Measurements from ENCODE around the gene FTCD. TPM values are rescaled to one million over a fixed set of nuclear protein-coding genes. Genes with fewer than 3 reads are reported as not detected.
A peak's percentile ranks its signal among the peaks of the same experiment; 100 is the strongest.

Gene FTCD
- total RNA-seq, 1 experiment from 2014 or later = 6.7 TPM

DNA sequence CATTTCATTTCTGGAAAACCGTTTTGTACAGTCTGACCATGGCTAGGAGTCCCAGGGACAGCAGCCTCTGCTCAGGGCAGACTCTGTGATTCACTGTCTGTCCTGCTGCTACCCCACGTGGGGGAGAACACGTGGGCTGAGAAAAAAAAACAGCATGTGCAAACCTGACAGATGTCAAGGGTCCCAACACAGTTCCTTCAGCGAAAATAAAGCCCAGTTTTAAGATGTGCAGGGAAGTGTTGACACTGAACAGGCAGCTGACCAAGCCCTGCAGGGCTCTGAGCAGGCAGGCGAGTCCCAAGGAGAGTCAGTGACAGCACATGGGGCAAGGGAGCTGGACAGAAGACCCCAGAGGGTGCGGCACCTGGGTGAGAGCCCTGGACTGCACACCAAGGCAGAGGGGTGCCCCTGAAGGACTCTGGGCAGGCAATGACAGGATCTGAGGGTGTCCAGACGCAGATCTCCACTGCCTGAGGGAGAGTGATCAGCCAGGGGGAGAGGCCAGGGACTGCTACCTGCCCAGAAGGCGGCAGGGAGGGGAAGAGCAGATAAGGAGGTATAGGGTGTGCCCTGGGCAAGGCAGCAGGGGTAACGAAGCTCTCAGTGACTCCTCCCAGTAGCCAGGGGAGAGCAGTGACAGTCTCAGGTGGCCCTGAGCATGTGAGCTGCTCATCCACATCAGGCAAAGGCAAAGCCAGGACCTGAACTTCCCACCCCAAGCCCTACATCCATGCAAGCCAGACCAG is 34.0 kb upstream of the FTCD start:
- Histone ChIP-seq H2BK5ac (ENCODE audit: insufficient read length, low read length) (no peak overlapping the region), H2BK20ac (ENCODE audit: low read depth, low read length, poor library complexity, severe bottlenecking) (no peak overlapping the region), H3K4me1 (ENCODE audit: insufficient read depth, low read length) (peaks cover 4% of the 10 kb centered on the region; the same call in 1 of the 2 replicates), H3K4ac (ENCODE audit: low read depth, low read length) (no peak overlapping the region), H3K79me1 (ENCODE audit: insufficient read depth, low read depth, low read length, poor library complexity, severe bottlenecking) (no peaks in the 10 kb centered on the region), H4K5ac (ENCODE audit: insufficient read length, low read depth, low read length) (no peak overlapping the region), H2BK12ac (ENCODE audit: insufficient read length, low read depth, low read length) (no peak overlapping the region), H3K23ac (ENCODE audit: insufficient read length, low read depth, low read length) (no peak overlapping the region), H3T11ph (ENCODE audit: low read length) (no peak overlapping the region), H4K8ac (replicated peaks; ENCODE audit: insufficient read length, low read depth, low read length) (no peak overlapping the region), H4K91ac (ENCODE audit: insufficient read length, low read depth, low read length) (no peak overlapping the region), H2BK120ac (ENCODE audit: low read depth, low read length, poor library complexity, severe bottlenecking) (no peak overlapping the region), H3K14ac (ENCODE audit: insufficient read depth, low read length) (no peak overlapping the region), H3K79me2 (ENCODE audit: insufficient read depth, low read length) (no peaks in the 10 kb centered on the region), H3K9me3 (ENCODE audit: control insufficient read depth, low read depth, low read length) (no peaks in the 10 kb centered on the region), H3K27ac (ENCODE audit: insufficient read length, low read depth, low read length) (no peak overlapping the region), H4K20me1 (ENCODE audit: control insufficient read depth, insufficient read depth, insufficient read length) (no peaks in the 10 kb centered on the region), H3K18ac (ENCODE audit: insufficient read length, low read depth, low read length) (no peak overlapping the region), H3K56ac (ENCODE audit: insufficient read length, low read depth, low read length) (no peak overlapping the region), H2BK15ac (ENCODE audit: low read depth, low read length) (no peak overlapping the region), H3K23me2 (ENCODE audit: insufficient read length, low read depth, low read length, poor library complexity, severe bottlenecking) (peaks cover 3% of the 10 kb centered on the region), H3K4me2 (ENCODE audit: insufficient read depth, insufficient read length, low read length) (no peak overlapping the region), H2AFZ (ENCODE audit: low read length) (no peak overlapping the region), H3K9ac (ENCODE audit: extremely low read depth, insufficient read length, low read length) (no peak overlapping the region), H2AK5ac (ENCODE audit: insufficient read length, low read length) (no peak overlapping the region), H3K27me3 (ENCODE audit: insufficient read depth, low read length) (no peaks in the 10 kb centered on the region)
- peaks cover 20 to 29% of the 10 kb centered on the region in 2 experiments for H3K4me1 Mint-ChIP-seq
- peak; percentile 26 for DNase-seq
- no CpG with 5 or more reads among the region's 9 CpGs for WGBS (ENCODE audit: extremely low coverage, insufficient read length, low lambda C conversion rate)
- H3K4me3 Mint-ChIP-seq = no peak overlapping the region
- H3K27me3 Mint-ChIP-seq (ENCODE audit: low read depth) = no peaks in the 10 kb centered on the region
- TF ChIP-seq, protein P1, sequence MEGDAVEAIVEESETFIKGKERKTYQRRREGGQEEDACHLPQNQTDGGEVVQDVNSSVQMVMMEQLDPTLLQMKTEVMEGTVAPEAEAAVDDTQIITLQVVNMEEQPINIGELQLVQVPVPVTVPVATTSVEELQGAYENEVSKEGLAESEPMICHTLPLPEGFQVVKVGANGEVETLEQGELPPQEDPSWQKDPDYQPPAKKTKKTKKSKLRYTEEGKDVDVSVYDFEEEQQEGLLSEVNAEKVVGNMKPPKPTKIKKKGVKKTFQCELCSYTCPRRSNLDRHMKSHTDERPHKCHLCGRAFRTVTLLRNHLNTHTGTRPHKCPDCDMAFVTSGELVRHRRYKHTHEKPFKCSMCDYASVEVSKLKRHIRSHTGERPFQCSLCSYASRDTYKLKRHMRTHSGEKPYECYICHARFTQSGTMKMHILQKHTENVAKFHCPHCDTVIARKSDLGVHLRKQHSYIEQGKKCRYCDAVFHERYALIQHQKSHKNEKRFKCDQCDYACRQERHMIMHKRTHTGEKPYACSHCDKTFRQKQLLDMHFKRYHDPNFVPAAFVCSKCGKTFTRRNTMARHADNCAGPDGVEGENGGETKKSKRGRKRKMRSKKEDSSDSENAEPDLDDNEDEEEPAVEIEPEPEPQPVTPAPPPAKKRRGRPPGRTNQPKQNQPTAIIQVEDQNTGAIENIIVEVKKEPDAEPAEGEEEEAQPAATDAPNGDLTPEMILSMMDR (conservative IDR thresholded peaks at IDR 0.05) = no peak
- peak overlapping the region in 1 of 3 experiments; percentile 83; a peak in 1 of 7 replicates for H3K27ac Mint-ChIP-seq
- peaks cover 23 to 35% (median 31%) of the 10 kb centered on the region in 3 experiments; a peak in 6 of 7 replicates for H3K36me3 Mint-ChIP-seq (ENCODE audit: insufficient read depth in 1 of 3, low read depth in 3 of 3)
- H3K9me3 Mint-ChIP-seq = no peaks in the 10 kb centered on the region
